Naive B cell (primary cell): ENCODE measurements around the gene NLRX1. TPM values are rescaled to one million over a fixed set of nuclear protein-coding genes. Genes with fewer than 3 reads are reported as not detected.
A peak's percentile ranks its signal among the peaks of the same experiment; 100 is the strongest.
"Not testable (repeated sequence)": the region's sequence is repeated elsewhere in the genome, so short reads cannot be mapped to it uniquely, and the experiment has no call there.

ENCODE experiments used
- ATAC-seq, 2 donors: fragments of 150-1000 bp; cut with Tn5 transposase; 2 replicates each; pipeline ENCODE4 v1.10.0; 2021; ENCODE audit warnings: low read depth in 2 of 2, mild to moderate bottlenecking in 2 of 2, moderate library complexity in 2 of 2
- DNase-seq: peaks from one replicate; pipeline ENCODE4 v3.0.0; 2022
- H3K27ac Mint-ChIP-seq, 6 donors: one replicate each; pipeline ENCODE4 v1.8.0; 2020 to 2022; ENCODE audit warnings: mild to moderate bottlenecking in 6 of 6, mixed read lengths in 6 of 6, moderate library complexity in 5 of 6, inconsistent platforms in 2 of 6
- H3K27me3 Mint-ChIP-seq, 3 donors: one replicate each; pipeline ENCODE4 v1.8.0; 2021 to 2022; ENCODE audit warnings: mixed read lengths in 3 of 3, mild to moderate bottlenecking in 1 of 3
- H3K36me3 Mint-ChIP-seq, 2 donors: one replicate each; pipeline ENCODE4 v1.8.0; 2020 to 2022; ENCODE audit warnings: mixed read lengths in 2 of 2, inconsistent platforms in 1 of 2, mild to moderate bottlenecking in 1 of 2
- H3K4me1 Mint-ChIP-seq, 3 donors: one replicate each; pipeline ENCODE4 v1.8.0; 2020 to 2022; ENCODE audit warnings: mixed read lengths in 3 of 3, inconsistent platforms in 1 of 3, mild to moderate bottlenecking in 1 of 3, moderate library complexity in 1 of 3
- H3K4me3 Mint-ChIP-seq, 8 donors: one replicate each; pipeline ENCODE4 v1.8.0; 2020 to 2022; ENCODE audit warnings: mild to moderate bottlenecking in 8 of 8, mixed read lengths in 8 of 8, moderate library complexity in 8 of 8, inconsistent platforms in 2 of 8
- H3K9me3 Mint-ChIP-seq, 7 donors: one replicate each; pipeline ENCODE4 v1.8.0; 2020 to 2022; ENCODE audit warnings: mixed read lengths in 7 of 7, mild to moderate bottlenecking in 5 of 7, inconsistent platforms in 2 of 7, moderate library complexity in 1 of 7
- polyA plus RNA-seq, 6 donors: library from polyadenylated mRNA; unstranded; fragments of 300-500 nt; fragmentation: Illumina TruSeq; gene quantifications; one replicate each; pipeline ENCODE4 v1.2.3, GENCODE V29; 2021; ENCODE audit warnings: low read depth in 6 of 6

The NLRX1 gene
- polyA plus RNA-seq, 6 donors from 2014 or later: 2.1 to 4.1 (median 2.8) TPM

GRCh38 chr11:119181677-119182412 is 13.3 kb downstream of the NLRX1 start:
- H3K27ac Mint-ChIP-seq: peak overlapping the region in 1 of 6 donors; percentile 79
- no peak overlapping the region for H3K4me3 Mint-ChIP-seq
- H3K27me3 Mint-ChIP-seq: peaks cover 0 to 9% (median 0%) of the 10 kb centered on the region in 3 donors

GRCh38 chr11:119184399-119184798 is 15.9 kb downstream of the NLRX1 start:
- Mint-ChIP-seq H3K4me3 (peak overlapping the region in 1 of 8 donors; percentile 56), H3K27ac (peak overlapping the region in 2 of 6 donors; percentile 15 to 44), H3K27me3 (peaks cover 0 to 29% (median 8%) of the 10 kb centered on the region in 3 donors)
- ATAC-seq: peak in 1 of 2 donors; percentile 25
- not testable (repeated sequence) for H3K4me1 Mint-ChIP-seq, DNase-seq, H3K9me3 Mint-ChIP-seq, H3K36me3 Mint-ChIP-seq

More at GRCh38 chr11:119181677-119182412, 13.3 kb downstream of the NLRX1 start:
- H3K4me1 Mint-ChIP-seq: peaks cover 0 to 6% (median 3%) of the 10 kb centered on the region in 3 donors
- H3K36me3 Mint-ChIP-seq: no peaks in the 10 kb centered on the region
- no peaks in the 10 kb centered on the region for H3K9me3 Mint-ChIP-seq
- DNase-seq (no peak), ATAC-seq (no peak)

GRCh38 chr11:119185981-119186634 is 17.6 kb downstream of the NLRX1 start:
- H3K4me1 Mint-ChIP-seq: peaks cover 0 to 6% (median 3%) of the 10 kb centered on the region in 3 donors
- no peak overlapping the region for H3K27ac Mint-ChIP-seq
- H3K36me3 Mint-ChIP-seq: no peaks in the 10 kb centered on the region
- DNase-seq (no peak), ATAC-seq (no peak)
- no peak overlapping the region for H3K4me3 Mint-ChIP-seq
- peaks cover 0 to 29% (median 8%) of the 10 kb centered on the region in 3 donors for H3K27me3 Mint-ChIP-seq
- no peaks in the 10 kb centered on the region for H3K9me3 Mint-ChIP-seq

GRCh38 chr11:119187123-119187892 is 18.8 kb downstream of the NLRX1 start:
- no peak overlapping the region for H3K4me3 Mint-ChIP-seq
- H3K36me3 Mint-ChIP-seq: no peaks in the 10 kb centered on the region
- ATAC-seq (no peak), DNase-seq (no peak)
- no peak overlapping the region for H3K27ac Mint-ChIP-seq
- peaks cover 0 to 29% (median 8%) of the 10 kb centered on the region in 3 donors for H3K27me3 Mint-ChIP-seq
- no peaks in the 10 kb centered on the region for H3K9me3 Mint-ChIP-seq
- peaks cover 0 to 6% (median 3%) of the 10 kb centered on the region in 3 donors for H3K4me1 Mint-ChIP-seq

GRCh38 chr11:119188067-119188466 is 19.5 kb downstream of the NLRX1 start:
- Mint-ChIP-seq H3K36me3 (no peaks in the 10 kb centered on the region), H3K27me3 (peaks cover 0 to 29% (median 8%) of the 10 kb centered on the region in 3 donors), H3K27ac (no peak overlapping the region), H3K4me3 (no peak overlapping the region), H3K9me3 (no peaks in the 10 kb centered on the region), H3K4me1 (peaks cover 0 to 6% (median 3%) of the 10 kb centered on the region in 3 donors)
- ATAC-seq (no peak), DNase-seq (no peak)

- ATAC-seq (no peak), DNase-seq (no peak)
- peaks cover 0 to 6% (median under 1%) of the 10 kb centered on the region in 3 donors for H3K4me1 Mint-ChIP-seq
- no peak overlapping the region for H3K4me3 Mint-ChIP-seq
- no peak overlapping the region for H3K27ac Mint-ChIP-seq
- H3K36me3 Mint-ChIP-seq: no peaks in the 10 kb centered on the region
- H3K9me3 Mint-ChIP-seq: no peaks in the 10 kb centered on the region
- H3K27me3 Mint-ChIP-seq: peaks cover 0 to 34% (median 8%) of the 10 kb centered on the region in 3 donors
Measured at GRCh38 chr11:119188887-119189286, 20.4 kb downstream of the NLRX1 start.

GRCh38 chr11:119189393-119189792 is 20.9 kb downstream of the NLRX1 start:
- H3K27ac Mint-ChIP-seq: no peak overlapping the region

GRCh38 chr11:119190531-119190930 is 22.0 kb downstream of the NLRX1 start:
- no peak overlapping the region for H3K4me3 Mint-ChIP-seq
- ATAC-seq (no peak), DNase-seq (no peak)
- H3K27ac Mint-ChIP-seq: no peak overlapping the region
- H3K4me1 Mint-ChIP-seq: no peaks in the 10 kb centered on the region
- H3K9me3 Mint-ChIP-seq: no peaks in the 10 kb centered on the region
- no peaks in the 10 kb centered on the region for H3K36me3 Mint-ChIP-seq
- peaks cover 0 to 34% (median 16%) of the 10 kb centered on the region in 3 donors for H3K27me3 Mint-ChIP-seq

More at GRCh38 chr11:119189393-119189792, 20.9 kb downstream of the NLRX1 start:
- ATAC-seq (no peak), DNase-seq (no peak)
- peaks cover 0 to 34% (median 9%) of the 10 kb centered on the region in 3 donors for H3K27me3 Mint-ChIP-seq
- H3K4me1 Mint-ChIP-seq: peaks cover 0 to 2% (median 0%) of the 10 kb centered on the region in 3 donors
- no peak overlapping the region for H3K4me3 Mint-ChIP-seq
- H3K9me3 Mint-ChIP-seq: no peaks in the 10 kb centered on the region
- H3K36me3 Mint-ChIP-seq: no peaks in the 10 kb centered on the region

GRCh38 chr11:119191265-119191664 is 22.7 kb downstream of the NLRX1 start:
- not testable (repeated sequence) for H3K4me3 Mint-ChIP-seq, DNase-seq, H3K4me1 Mint-ChIP-seq, H3K36me3 Mint-ChIP-seq, H3K27ac Mint-ChIP-seq, ATAC-seq, H3K9me3 Mint-ChIP-seq
- peaks cover 0 to 31% (median 16%) of the 10 kb centered on the region in 3 donors for H3K27me3 Mint-ChIP-seq

- Mint-ChIP-seq H3K9me3 (no peaks in the 10 kb centered on the region), H3K4me1 (peaks cover 0 to 7% (median 5%) of the 10 kb centered on the region in 3 donors), H3K4me3 (no peak overlapping the region), H3K36me3 (no peaks in the 10 kb centered on the region), H3K27me3 (peaks cover 0 to 24% (median 16%) of the 10 kb centered on the region in 3 donors), H3K27ac (no peak overlapping the region)
- no peak for ATAC-seq
- no peak for DNase-seq
Measured at GRCh38 chr11:119192111-119192510, 23.6 kb downstream of the NLRX1 start.

GRCh38 chr11:119193001-119193400 is 24.5 kb downstream of the NLRX1 start:
- Mint-ChIP-seq H3K36me3 (no peaks in the 10 kb centered on the region), H3K4me3 (no peak overlapping the region), H3K27ac (no peak overlapping the region), H3K4me1 (peaks cover 0 to 7% (median 5%) of the 10 kb centered on the region in 3 donors), H3K27me3 (peaks cover 0 to 16% (median 15%) of the 10 kb centered on the region in 3 donors), H3K9me3 (no peaks in the 10 kb centered on the region)
- DNase-seq (no peak), ATAC-seq (no peak)

GRCh38 chr11:119193626-119194025 is 25.1 kb downstream of the NLRX1 start:
- no peak for ATAC-seq
- H3K9me3 Mint-ChIP-seq: no peaks in the 10 kb centered on the region
- H3K27ac Mint-ChIP-seq: no peak overlapping the region

GRCh38 chr11:119194811-119195440 is 26.4 kb downstream of the NLRX1 start:
- Mint-ChIP-seq H3K4me1 (peaks cover 0 to 7% (median 5%) of the 10 kb centered on the region in 3 donors), H3K9me3 (no peaks in the 10 kb centered on the region), H3K4me3 (no peak overlapping the region), H3K27ac (no peak overlapping the region), H3K27me3 (peaks cover 0 to 8% (median 5%) of the 10 kb centered on the region in 3 donors), H3K36me3 (no peaks in the 10 kb centered on the region)
- DNase-seq (no peak), ATAC-seq (no peak)

More at GRCh38 chr11:119193626-119194025, 25.1 kb downstream of the NLRX1 start:
- Mint-ChIP-seq H3K27me3 (peaks cover 0 to 16% (median 12%) of the 10 kb centered on the region in 3 donors), H3K4me1 (peaks cover 0 to 7% (median 5%) of the 10 kb centered on the region in 3 donors), H3K36me3 (no peaks in the 10 kb centered on the region), H3K4me3 (no peak overlapping the region)
- DNase-seq: no peak
